HG03575 (cell line): Measurements from ENCODE around the gene USH1C.

Experiments used
- ATAC-seq: cut with Tn5 transposase; IDR thresholded peaks from one replicate; pipeline ENCODE4 v1.9.1; 2021; ENCODE audit not compliant: unreplicated experiment, insufficient number of reproducible peaks, low FRiP score; ENCODE audit errors: extremely low read depth

Gene USH1C

DNA sequence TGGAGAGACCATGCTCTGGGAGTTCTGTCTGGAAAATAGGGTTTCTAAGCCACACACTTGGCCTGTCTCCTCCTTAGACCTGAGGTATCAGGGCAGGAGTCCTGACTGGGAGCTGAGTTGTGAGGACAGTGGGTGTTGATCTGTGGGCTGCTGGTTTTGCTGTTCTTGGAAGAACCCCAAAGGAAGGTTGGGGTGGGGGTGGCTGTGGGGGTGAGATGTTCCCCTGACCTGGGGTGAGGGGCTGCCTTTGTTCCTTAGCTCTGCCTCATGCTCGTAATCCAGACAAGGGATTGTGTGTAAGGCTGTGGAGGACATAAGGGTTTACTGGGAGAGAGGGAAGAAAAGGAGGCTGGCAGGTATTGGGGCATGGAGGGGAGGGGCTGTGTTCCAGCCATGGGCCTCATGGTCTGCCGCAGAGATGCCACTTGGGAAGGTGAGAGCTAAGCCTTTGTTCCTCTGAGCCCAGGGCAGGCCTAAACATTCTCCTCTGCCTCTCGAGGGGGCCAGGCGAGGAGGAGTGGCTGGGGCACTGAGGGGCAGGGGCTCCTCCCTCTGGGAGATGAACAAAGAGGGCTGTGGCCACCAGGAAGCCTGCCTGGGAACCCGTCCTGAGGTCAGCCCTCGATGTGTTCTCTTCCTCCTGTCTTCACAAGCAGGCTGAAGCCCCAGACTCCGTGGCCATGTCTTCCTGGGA is 7.3 kb upstream of the USH1C start:
- ATAC-seq: no peak

DNA sequence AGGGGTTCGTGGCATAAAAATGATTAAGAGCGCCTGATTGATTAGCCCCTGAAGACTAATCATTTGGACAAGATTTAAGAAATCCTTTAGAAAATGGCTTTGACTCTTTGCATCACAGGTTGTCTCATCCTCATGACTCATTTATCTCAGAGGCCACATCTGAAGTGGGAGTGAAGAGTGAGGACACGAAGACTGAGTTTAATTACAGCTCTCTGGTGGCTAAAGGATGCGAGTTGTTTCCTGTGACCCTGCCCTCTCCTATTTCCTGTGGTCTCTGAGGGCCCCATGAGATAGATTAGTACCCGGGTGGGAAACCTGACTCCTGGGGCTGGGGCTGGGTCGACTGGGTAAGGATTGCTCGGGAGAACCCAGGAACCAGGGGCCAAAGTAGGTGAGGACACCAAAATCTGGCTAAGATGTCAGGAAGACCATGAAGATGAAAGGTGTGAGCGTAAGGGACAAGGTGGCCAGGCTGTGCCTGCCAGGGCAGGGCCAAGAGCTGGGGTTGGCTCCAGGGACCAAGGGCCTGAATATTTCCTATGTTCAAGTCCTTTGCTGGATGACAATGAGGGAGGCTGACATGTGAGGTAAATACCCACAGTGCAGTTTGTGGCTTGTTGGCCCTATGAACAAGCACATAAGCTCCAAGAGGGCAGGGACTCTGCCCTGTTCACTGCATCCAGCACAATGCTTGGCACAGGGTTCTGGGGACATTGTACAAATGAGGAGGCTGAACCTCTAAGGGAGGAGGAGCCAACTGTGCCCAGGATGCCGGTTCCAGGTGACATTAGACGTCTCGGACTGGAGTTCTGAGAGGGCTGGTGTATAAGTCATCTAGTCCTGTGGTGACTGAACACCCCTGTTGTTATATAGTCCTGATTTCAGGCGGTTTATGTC is 6.5 kb upstream of the USH1C start:
- ATAC-seq: no peak

DNA sequence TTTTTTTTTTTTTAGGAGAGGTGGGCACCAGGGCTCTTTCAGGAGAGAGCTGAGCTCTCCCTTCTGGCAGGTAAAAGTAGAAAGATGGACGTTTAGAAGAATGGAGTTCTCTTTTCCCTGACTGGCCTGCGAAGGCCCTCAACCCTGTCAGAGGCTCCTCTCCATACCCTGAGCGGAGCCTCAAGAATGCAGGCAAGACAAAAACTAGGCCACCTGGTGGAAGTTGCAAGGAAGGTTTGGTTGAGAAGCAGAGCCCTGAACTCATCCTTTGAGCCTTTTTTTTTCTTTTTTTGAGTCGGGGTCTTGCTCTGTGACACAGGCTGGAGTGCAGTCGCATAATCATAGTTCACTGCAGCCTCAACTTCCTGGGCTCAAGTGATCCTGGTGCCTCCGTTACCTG is 4.2 kb upstream of the USH1C start:
- ATAC-seq: no peak

DNA sequence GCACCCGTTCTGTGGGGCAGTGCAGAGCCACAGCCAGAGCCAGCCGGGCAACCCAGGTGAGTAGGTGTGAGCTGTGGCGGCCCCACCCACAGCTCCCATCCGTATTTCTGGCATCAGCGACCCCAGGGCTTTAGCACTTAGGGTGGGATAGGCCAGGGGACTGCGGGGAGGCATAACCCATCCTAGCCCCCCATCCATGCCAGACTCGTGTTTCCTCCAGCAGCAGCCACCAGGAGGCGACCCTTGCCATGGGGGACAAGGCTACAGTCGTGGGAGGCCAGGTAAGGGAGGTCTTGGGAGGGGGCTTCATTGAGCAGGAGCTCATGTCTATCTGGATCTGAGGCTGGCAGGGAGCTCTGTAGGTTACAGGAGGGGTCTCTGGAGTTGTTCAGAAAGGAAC is 3.7 kb upstream of the USH1C start:
- ATAC-seq: no peak

- no peak for ATAC-seq
Observed at GRCh38 chr11:17547051-17547577, 2.9 kb upstream of the USH1C start, which contains the start of gene OTOG. Gene OTOG (plus strand): TSS chr11:17547259. CDS start chr11:17547373, 114 bp downstream.

- ATAC-seq: no peak
Observed at GRCh38 chr11:17546240-17546639, 2.0 kb upstream of the USH1C start.

GRCh38 chr11:17543574-17544180 is 539 bp downstream of the USH1C start:
- ATAC-seq: no peak

DNA sequence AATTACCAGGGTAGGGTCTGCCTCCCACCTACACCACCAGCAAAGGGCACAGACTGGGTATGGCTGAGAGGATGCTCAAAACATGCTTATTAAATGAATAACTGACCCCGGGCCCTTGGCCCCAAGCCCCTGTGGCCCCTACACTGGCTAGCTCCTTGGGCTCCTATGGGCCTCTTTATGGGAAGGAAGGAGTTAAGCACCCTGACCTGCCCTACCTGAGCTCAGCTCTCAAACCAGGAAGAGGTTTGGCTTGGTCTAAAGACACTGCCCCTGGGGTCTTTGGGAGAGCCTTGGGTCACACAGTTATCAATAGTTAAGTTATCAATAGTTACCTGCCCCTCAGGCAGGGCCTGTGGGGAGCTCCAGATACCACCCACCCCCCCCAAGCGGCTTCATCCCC is 1.2 kb downstream of the USH1C start:
- no peak for ATAC-seq

DNA sequence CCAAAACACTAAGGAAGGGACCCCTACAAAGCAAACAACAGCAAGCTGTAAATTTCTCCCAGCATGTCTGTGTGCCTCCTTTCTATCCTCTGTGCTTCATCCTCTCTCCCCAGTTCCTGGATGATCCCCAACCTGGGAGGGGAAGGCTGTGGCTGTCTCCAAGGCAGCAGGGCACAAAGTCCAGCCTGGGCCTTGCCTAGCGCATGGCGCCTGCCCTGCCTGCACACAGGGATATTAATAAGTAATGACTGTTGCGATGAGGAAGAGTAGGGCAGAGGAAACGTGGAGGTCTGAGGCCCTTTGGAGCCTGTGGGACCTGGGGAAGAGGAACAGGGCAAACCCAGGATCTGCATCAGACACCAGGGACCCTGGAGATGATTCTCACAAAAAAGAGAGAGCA is 2.0 kb downstream of the USH1C start:
- ATAC-seq: no peak

DNA sequence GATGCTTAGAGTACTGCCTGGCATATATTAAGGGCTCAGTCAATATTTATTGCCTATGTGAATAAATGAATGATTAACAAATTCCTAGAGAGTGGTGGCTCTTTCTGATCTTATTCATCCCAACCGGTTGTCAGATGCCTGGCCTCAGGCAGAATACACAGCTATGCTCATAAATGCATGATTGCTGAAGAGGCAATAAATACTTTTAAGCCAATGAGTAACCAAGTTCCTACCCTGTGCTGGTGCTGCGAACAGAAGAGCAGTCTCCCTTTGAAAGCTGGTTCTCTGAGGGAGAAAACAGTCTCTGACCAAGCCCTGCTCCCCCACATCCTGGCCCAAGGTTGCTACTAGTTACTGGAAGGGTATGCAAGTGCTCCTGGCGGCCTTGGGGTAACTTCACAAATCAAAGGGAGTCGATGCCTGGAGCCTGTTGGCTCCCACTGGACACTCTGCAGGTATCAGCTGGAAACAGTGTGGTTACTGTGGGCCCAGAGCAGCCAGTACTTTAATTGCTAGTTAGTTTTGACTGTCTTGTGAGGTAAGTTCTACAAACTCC is 2.8 kb downstream of the USH1C start:
- ATAC-seq: no peak

DNA sequence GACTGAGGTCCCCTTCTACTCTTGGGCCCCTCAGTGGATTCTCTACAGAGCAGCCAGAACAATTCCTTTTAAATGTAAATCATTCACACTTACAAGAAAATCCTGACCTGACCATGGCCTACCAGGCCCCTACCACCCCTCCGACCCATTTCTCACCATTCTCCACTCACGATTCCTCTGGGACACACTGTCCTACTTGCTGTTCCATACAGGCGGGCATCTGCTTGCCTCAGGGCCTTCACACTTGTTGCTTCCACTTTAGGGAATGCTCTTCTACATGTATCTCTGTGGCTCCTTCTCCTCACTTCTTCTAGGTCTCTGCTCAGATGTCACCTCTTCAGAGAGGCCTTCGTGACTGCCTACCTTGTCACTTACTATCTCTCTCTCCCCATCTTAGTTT is 3.4 kb downstream of the USH1C start:
- no peak for ATAC-seq

DNA sequence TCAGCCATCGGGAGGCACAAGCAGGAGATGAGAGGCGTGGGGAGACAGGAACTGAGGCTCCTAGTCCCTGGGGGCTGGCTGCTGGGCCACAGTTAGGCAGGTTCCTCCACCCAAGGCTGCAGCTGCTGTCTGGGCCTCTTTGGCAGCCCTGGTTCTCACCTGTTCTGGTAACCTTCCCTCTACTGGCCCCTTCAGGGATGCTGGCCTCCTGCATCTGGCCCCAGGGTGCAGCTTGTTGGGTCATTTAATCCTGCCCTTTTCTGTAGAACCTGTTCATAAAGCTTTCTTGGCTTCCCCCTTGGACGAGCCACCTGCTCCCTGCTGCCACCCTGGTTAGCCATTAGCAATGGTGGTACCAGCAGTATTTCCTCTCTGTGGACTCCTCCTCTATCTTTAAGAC is 5.5 kb downstream of the USH1C start:
- ATAC-seq: no peak

DNA sequence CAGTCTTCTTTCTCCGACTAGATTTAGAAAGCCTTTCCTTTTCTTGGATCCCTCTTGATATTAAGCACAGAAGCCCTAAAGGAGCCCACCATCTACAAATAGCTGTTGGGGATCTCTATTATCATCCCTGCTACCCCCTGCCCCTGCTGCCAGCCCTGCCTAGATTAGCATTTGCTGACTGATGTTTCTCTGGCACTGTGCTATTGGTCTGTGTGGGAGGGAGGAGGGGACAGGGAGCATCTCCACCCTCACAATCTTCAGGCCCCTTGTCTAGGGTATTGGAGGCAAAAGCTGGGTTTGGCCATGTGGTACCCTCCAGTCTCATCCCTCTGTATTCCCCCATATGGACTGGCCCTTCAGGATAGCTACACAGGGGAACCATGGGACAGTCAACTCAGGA is 6.2 kb downstream of the USH1C start:
- ATAC-seq: no peak

DNA sequence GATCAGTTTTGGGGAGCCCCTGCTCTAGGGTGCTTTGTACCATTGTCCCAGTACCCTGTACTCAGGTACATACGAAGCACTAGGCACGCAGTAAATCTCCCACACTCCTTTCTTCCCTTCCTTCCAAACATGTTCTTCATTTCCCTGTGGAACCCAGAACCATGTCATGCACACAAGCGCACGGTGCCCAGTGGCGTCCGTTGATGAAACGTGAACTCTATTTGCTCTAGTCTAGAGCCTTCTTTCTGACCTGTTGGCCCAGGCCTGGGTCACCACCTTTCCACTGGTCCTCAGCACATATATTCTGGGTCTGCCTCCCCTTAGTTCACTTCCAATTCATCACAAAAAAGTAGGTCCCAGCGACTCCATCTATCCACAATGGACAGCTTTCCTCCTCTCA is 7.0 kb downstream of the USH1C start:
- ATAC-seq: no peak

GRCh38 chr11:17535488-17535887 is 8.7 kb downstream of the USH1C start:
- ATAC-seq: no peak

DNA sequence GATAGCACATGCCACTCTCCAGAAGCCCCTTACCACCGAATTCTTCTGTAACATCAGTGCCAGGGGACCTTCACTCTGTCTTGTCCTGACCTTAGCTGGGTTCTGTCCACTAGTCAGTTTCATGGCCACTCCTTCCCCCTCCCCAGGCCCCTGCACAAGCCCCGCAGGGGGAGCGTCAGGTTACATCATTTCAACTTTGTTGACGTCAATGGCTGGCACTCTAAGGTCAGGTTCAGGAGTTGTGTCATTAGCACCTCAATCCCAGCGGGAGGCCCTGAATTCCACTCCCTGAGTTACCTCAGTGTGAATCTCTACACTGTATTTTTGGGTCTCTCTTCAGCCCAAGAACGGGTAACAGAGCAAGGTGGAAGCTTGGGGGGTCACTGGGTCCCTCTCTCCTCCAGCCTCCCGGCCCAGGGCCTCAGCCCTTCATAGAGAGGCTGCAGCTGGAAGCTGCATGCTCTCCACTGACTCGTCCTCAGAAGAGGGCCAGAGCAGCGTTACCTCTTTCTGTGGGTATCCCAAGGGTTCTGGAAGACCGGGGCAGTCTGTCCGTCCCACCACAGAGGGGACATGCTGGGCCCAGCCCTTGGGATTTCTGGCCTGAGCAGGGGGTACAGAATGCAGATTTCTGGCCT is 10.3 kb downstream of the USH1C start:
- no peak for ATAC-seq

DNA sequence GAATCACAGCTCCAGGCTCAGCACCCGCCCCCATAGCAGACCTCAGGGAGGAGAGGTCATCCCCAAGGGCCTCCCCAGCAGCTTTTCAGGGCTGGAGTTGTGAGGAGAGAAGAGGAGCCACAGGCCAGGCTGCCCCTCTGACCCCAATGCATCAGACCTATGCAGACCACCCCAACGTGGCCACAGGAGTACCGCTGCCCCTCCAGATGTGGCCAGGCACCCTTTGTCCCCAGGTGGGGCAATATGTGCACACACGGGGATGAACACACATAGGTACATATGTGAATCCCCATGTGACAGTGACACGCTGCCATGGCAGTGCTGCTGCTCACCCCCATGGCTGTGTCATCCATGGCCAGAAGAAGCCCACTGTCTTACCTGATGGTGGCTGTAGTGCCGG is 10.9 kb downstream of the USH1C start:
- no peak for ATAC-seq

- ATAC-seq: no peak
Observed at GRCh38 chr11:17532784-17533183, 11.4 kb downstream of the USH1C start.

- ATAC-seq: no peak
Observed at GRCh38 chr11:17531636-17532113, 12.5 kb downstream of the USH1C start.
